ENCODE data around the gene DES.

DES gene

GRCh38 chr2:219410390-219410789 lies 7.8 kb upstream of the DES start:
- Histone ChIP-seq H3K9ac (ENCODE audit: low read depth, low read length) (no peak overlapping the region), H3K9me3 (ENCODE audit: control insufficient read depth, insufficient read depth, low read length) (no peaks in the 10 kb centered on the region), H3K4me1 (ENCODE audit: control insufficient read depth, insufficient read depth, low read length) (no peaks in the 10 kb centered on the region), H3K4me3 (ENCODE audit: low read depth, low read length) (no peak overlapping the region), H3K27me3 (ENCODE audit: control insufficient read depth, insufficient read depth, low read length) (no peaks in the 10 kb centered on the region), H3K36me3 (ENCODE audit: control insufficient read depth, insufficient read depth, low read length) (no peaks in the 10 kb centered on the region)

- H3K4me1 ChIP-seq (ENCODE audit: control insufficient read depth, insufficient read depth, low read length) = peaks cover 12% of the 10 kb centered on the region
- H3K4me3 ChIP-seq (ENCODE audit: low read depth, low read length) = no peak overlapping the region
- H3K27me3 ChIP-seq (ENCODE audit: control insufficient read depth, insufficient read depth, low read length) = peaks cover 12% of the 10 kb centered on the region
- H3K9ac ChIP-seq (ENCODE audit: low read depth, low read length) = no peak overlapping the region
- H3K36me3 ChIP-seq (ENCODE audit: control insufficient read depth, insufficient read depth, low read length) = no peaks in the 10 kb centered on the region
- H3K9me3 ChIP-seq (ENCODE audit: control insufficient read depth, insufficient read depth, low read length) = no peaks in the 10 kb centered on the region
These were observed 3.3 kb upstream of the DES start for GRCh38 chr2:219414857-219415256.

DNA sequence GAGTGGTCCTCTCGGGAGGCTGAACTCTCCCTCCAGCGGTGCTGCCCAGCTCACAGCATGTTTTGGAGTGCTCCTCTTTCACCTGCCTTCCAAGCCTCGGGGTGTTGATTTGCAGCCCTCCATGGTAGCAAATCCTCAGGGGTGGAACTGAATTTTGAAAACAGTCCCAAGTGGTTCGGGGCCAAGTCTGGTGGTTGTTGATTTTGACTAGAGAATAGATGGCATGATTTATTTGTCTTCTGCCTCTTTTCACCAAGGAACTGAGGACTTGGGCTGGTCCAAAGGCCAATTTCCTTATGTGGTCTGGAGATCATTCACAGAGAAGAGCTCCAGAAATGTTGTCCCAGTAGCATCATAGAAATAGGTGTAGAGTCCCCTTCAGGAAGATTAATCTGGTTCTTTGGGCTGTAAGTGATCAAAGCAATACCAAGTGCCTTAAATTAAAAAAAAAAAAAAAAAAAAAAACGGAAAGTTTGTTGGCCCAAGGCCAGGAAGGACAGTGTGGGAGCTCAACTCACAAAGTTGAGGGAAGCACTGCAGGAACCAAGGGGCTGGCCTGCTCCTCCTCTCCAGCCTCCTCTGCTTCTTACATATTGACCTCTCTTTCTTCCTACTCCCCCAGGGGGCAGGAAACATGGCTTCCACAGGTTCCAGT lies 2.5 kb upstream of the DES start:
- H3K9me3 ChIP-seq (ENCODE audit: control insufficient read depth, insufficient read depth, low read length) = no peaks in the 10 kb centered on the region
- H3K4me1 ChIP-seq (ENCODE audit: control insufficient read depth, insufficient read depth, low read length) = peaks cover 12% of the 10 kb centered on the region
- H3K27me3 ChIP-seq (ENCODE audit: control insufficient read depth, insufficient read depth, low read length) = peaks cover 18% of the 10 kb centered on the region
- no peak overlapping the region for H3K4me3 ChIP-seq (ENCODE audit: low read depth, low read length)
- H3K9ac ChIP-seq (ENCODE audit: low read depth, low read length) = no peak overlapping the region
- H3K36me3 ChIP-seq (ENCODE audit: control insufficient read depth, insufficient read depth, low read length) = no peaks in the 10 kb centered on the region

DNA sequence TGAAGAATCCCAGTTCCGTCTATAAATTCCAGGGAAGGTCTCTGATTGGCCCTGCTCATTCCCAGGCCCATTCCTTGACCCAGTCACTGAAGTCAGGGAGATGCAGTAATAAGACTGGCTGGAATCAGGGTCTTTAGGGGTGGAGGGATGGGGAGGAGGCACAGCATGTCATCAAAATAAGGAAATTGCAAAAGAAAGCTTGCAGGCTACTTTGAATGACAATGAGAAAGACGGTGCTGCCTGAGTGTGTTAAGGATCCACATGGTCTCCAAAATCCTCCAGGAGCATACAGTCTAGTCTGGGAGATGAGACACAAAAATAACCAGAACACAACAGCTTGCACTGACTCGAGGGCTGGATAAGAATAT lies 2.0 kb upstream of the DES start:
- peaks cover 12% of the 10 kb centered on the region for H3K4me1 ChIP-seq (ENCODE audit: control insufficient read depth, insufficient read depth, low read length)
- H3K9ac ChIP-seq (ENCODE audit: low read depth, low read length) = no peak overlapping the region
- no peak overlapping the region for H3K4me3 ChIP-seq (ENCODE audit: low read depth, low read length)
- H3K9me3 ChIP-seq (ENCODE audit: control insufficient read depth, insufficient read depth, low read length) = no peaks in the 10 kb centered on the region
- H3K36me3 ChIP-seq (ENCODE audit: control insufficient read depth, insufficient read depth, low read length) = no peaks in the 10 kb centered on the region
- peaks cover 21% of the 10 kb centered on the region for H3K27me3 ChIP-seq (ENCODE audit: control insufficient read depth, insufficient read depth, low read length)

- no peaks in the 10 kb centered on the region for H3K36me3 ChIP-seq (ENCODE audit: control insufficient read depth, insufficient read depth, low read length)
- H3K4me1 ChIP-seq (ENCODE audit: control insufficient read depth, insufficient read depth, low read length) = peaks cover 12% of the 10 kb centered on the region
- no peak overlapping the region for H3K9ac ChIP-seq (ENCODE audit: low read depth, low read length)
- H3K4me3 ChIP-seq (ENCODE audit: low read depth, low read length) = no peak overlapping the region
- peaks cover 21% of the 10 kb centered on the region for H3K27me3 ChIP-seq (ENCODE audit: control insufficient read depth, insufficient read depth, low read length)
- H3K9me3 ChIP-seq (ENCODE audit: control insufficient read depth, insufficient read depth, low read length) = no peaks in the 10 kb centered on the region
These were observed 1.2 kb upstream of the DES start for GRCh38 chr2:219416938-219417337.

- peaks cover 21% of the 10 kb centered on the region for H3K27me3 ChIP-seq (ENCODE audit: control insufficient read depth, insufficient read depth, low read length)
- H3K4me3 ChIP-seq (ENCODE audit: low read depth, low read length) = no peak overlapping the region
- peaks cover 12% of the 10 kb centered on the region for H3K4me1 ChIP-seq (ENCODE audit: control insufficient read depth, insufficient read depth, low read length)
- no peaks in the 10 kb centered on the region for H3K9me3 ChIP-seq (ENCODE audit: control insufficient read depth, insufficient read depth, low read length)
- H3K9ac ChIP-seq (ENCODE audit: low read depth, low read length) = no peak overlapping the region
- H3K36me3 ChIP-seq (ENCODE audit: control insufficient read depth, insufficient read depth, low read length) = no peaks in the 10 kb centered on the region
These were observed 803 bp upstream of the DES start for GRCh38 chr2:219417374-219417773.

- Histone ChIP-seq H3K4me3 (ENCODE audit: low read depth, low read length) (peak overlapping the region; percentile 32), H3K27me3 (ENCODE audit: control insufficient read depth, insufficient read depth, low read length) (peaks cover 21% of the 10 kb centered on the region), H3K9ac (ENCODE audit: low read depth, low read length) (no peak overlapping the region), H3K9me3 (ENCODE audit: control insufficient read depth, insufficient read depth, low read length) (no peaks in the 10 kb centered on the region), H3K36me3 (ENCODE audit: control insufficient read depth, insufficient read depth, low read length) (no peaks in the 10 kb centered on the region), H3K4me1 (ENCODE audit: control insufficient read depth, insufficient read depth, low read length) (peaks cover 12% of the 10 kb centered on the region)
These were observed 791 bp downstream of the DES start for GRCh38 chr2:219419012-219419324.

DNA sequence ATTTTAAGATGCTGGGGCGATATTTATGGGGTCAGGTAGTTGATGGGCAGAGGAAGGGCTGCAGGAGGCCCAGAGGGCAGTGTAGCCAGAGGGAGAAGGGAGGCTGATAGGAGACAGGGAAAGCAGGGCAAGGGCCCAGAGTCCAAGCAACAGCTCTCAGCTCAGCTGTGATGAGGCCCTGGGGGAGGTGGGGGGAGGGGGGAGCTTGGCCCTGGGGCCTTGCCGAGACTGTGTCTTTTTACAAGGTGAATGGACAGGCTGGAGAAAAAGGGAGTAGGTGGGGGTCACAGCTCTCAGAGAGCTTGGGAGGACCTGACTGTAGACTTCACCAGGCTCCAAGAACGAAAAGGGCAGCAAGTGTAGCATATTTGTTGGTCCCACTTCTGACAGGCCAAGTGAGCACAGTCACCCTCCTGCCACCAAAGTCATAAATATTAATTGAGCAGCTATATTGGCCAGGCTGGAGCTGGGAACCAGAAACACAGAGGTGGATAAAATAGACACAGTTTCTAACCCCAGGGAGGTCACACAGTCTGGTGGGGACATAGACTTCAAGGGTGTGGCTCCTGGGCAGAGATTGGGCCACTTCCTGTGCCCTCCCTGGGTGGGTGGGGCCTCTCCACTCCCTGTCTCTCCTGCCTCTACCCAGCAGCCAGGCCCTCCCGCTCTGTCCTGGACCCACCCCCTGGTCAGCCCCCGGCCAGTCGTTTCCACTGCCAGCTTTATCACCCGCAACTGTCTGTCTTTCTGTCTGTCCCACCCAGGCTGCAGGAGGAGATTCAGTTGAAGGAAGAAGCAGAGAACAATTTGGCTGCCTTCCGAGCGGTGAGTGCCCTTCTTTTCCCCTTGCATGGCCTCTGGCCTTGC lies 1.4 kb downstream of the DES start:
- Histone ChIP-seq H3K36me3 (ENCODE audit: control insufficient read depth, insufficient read depth, low read length) (no peaks in the 10 kb centered on the region), H3K27me3 (ENCODE audit: control insufficient read depth, insufficient read depth, low read length) (peaks cover 21% of the 10 kb centered on the region), H3K9ac (ENCODE audit: low read depth, low read length) (no peak overlapping the region), H3K9me3 (ENCODE audit: control insufficient read depth, insufficient read depth, low read length) (no peaks in the 10 kb centered on the region), H3K4me3 (ENCODE audit: low read depth, low read length) (peak overlapping the region; percentile 32), H3K4me1 (ENCODE audit: control insufficient read depth, insufficient read depth, low read length) (peaks cover 12% of the 10 kb centered on the region)

DNA sequence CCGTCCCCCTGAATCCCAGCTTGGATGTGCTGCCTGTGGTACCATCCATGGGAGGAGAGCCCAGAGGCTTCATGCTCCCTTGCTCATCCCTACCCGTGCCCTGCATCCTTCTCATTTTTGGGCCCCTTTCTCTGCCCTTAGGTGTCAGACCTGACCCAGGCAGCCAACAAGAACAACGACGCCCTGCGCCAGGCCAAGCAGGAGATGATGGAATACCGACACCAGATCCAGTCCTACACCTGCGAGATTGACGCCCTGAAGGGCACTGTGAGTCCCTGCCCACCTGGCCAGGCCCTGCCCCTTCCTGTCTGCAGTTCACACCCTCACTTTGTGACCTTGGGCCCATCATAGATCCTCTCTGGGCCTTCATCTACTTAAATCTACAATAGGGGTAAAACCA lies 2.5 kb downstream of the DES start:
- peaks cover 10% of the 10 kb centered on the region for H3K4me1 ChIP-seq (ENCODE audit: control insufficient read depth, insufficient read depth, low read length)
- no peak overlapping the region for H3K4me3 ChIP-seq (ENCODE audit: low read depth, low read length)
- no peaks in the 10 kb centered on the region for H3K9me3 ChIP-seq (ENCODE audit: control insufficient read depth, insufficient read depth, low read length)
- H3K27me3 ChIP-seq (ENCODE audit: control insufficient read depth, insufficient read depth, low read length) = peaks cover 21% of the 10 kb centered on the region
- H3K9ac ChIP-seq (ENCODE audit: low read depth, low read length) = no peak overlapping the region
- no peaks in the 10 kb centered on the region for H3K36me3 ChIP-seq (ENCODE audit: control insufficient read depth, insufficient read depth, low read length)

- H3K9me3 ChIP-seq (ENCODE audit: control insufficient read depth, insufficient read depth, low read length) = no peaks in the 10 kb centered on the region
- H3K4me3 ChIP-seq (ENCODE audit: low read depth, low read length) = no peak overlapping the region
- peaks cover 21% of the 10 kb centered on the region for H3K27me3 ChIP-seq (ENCODE audit: control insufficient read depth, insufficient read depth, low read length)
- H3K4me1 ChIP-seq (ENCODE audit: control insufficient read depth, insufficient read depth, low read length) = peaks cover 3% of the 10 kb centered on the region
- no peaks in the 10 kb centered on the region for H3K36me3 ChIP-seq (ENCODE audit: control insufficient read depth, insufficient read depth, low read length)
- H3K9ac ChIP-seq (ENCODE audit: low read depth, low read length) = no peak overlapping the region
These were observed 3.1 kb downstream of the DES start for GRCh38 chr2:219421323-219421722.

- Histone ChIP-seq H3K36me3 (ENCODE audit: control insufficient read depth, insufficient read depth, low read length) (no peaks in the 10 kb centered on the region), H3K27me3 (ENCODE audit: control insufficient read depth, insufficient read depth, low read length) (peaks cover 21% of the 10 kb centered on the region), H3K9ac (ENCODE audit: low read depth, low read length) (no peak overlapping the region), H3K4me1 (ENCODE audit: control insufficient read depth, insufficient read depth, low read length) (no peaks in the 10 kb centered on the region), H3K4me3 (ENCODE audit: low read depth, low read length) (no peak overlapping the region), H3K9me3 (ENCODE audit: control insufficient read depth, insufficient read depth, low read length) (no peaks in the 10 kb centered on the region)
These were observed 4.9 kb downstream of the DES start for GRCh38 chr2:219422952-219423534.

Measured in iPS-15b (cell line).